ENCODE measurements around the gene NOMO2.
"Not testable (repeated sequence)": the region's sequence is repeated elsewhere in the genome, so short reads cannot be mapped to it uniquely, and the experiment has no call there.

DNA sequence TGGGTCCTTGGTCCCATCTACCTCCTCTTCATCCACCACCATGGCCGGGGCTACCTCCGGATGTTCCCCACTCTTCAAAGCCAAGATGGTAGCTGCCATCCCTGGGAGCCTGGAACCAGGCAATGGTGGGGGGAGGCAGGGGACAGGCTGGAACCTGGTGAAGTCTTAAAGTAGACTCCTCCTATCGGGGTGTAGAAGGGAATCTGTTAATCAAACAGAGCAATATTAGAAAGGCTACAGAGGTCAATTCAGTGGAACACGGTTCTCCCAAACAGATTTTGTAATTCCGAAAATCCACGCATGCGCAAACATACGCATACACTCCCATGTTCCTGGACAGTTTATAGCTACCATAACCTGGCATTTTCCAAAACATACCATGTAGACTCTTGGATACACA lies 11.1 kb upstream of the NOMO2 start:
- TF ChIP-seq, protein P1, sequence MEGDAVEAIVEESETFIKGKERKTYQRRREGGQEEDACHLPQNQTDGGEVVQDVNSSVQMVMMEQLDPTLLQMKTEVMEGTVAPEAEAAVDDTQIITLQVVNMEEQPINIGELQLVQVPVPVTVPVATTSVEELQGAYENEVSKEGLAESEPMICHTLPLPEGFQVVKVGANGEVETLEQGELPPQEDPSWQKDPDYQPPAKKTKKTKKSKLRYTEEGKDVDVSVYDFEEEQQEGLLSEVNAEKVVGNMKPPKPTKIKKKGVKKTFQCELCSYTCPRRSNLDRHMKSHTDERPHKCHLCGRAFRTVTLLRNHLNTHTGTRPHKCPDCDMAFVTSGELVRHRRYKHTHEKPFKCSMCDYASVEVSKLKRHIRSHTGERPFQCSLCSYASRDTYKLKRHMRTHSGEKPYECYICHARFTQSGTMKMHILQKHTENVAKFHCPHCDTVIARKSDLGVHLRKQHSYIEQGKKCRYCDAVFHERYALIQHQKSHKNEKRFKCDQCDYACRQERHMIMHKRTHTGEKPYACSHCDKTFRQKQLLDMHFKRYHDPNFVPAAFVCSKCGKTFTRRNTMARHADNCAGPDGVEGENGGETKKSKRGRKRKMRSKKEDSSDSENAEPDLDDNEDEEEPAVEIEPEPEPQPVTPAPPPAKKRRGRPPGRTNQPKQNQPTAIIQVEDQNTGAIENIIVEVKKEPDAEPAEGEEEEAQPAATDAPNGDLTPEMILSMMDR (IDR thresholded peaks at IDR 0.05) = not testable (repeated sequence)
- TF ChIP-seq POLR2A (IDR thresholded peaks at IDR 0.05) = not testable (repeated sequence)

Measured in heart left ventricle (tissue), 13 donors.